IMR-90 (cell line): ENCODE measurements around the gene GPER1. TPM values are rescaled to one million over a fixed set of nuclear protein-coding genes. Genes with fewer than 3 reads are reported as not detected.

Experiments used
- ATAC-seq: fragments of 200-7000 bp; cut with Tn5 transposase; 2 replicates; pipeline ENCODE4 v1.9.1; 2020; ENCODE audit warnings: low read depth, mild to moderate bottlenecking, moderate library complexity
- BruUV-seq: library from RNA; stranded (reverse); fragments of 400-500 nt; replicated peaks from 2 replicates; lab custom pipeline; 2021; lab: Mats Ljungman, UMichigan
- CTCF ChIA-PET: fragments of 300-600 bp; formaldehyde crosslinking; extraction: SDS; loops from one replicate; lab custom pipeline; 2021; ENCODE audit warnings: antibody characterized with exemption; lab: Yijun Ruan, JAX
- POLR2A ChIA-PET: fragments of 300-600 bp; sonication (Branson Sonifier 250); formaldehyde crosslinking; loops from one replicate; lab custom pipeline; 2022; ENCODE audit warnings: antibody characterized with exemption; ENCODE audit not compliant: unreplicated experiment; lab: Charles Lee
- DNase-seq: peaks from one replicate; pipeline ENCODE4 v3.0.0; 2013
- H2AFZ ChIP-seq: replicated peaks from 2 replicates; pipeline ENCODE3; 2013; ENCODE audit warnings: low read length, mild to moderate bottlenecking; ENCODE audit not compliant: poor library complexity
- H2AK5ac ChIP-seq: 2 replicates; pipeline ENCODE4 v1.6.1; 2013; ENCODE audit warnings: low read depth, low read length, inconsistent platforms
- H2AK9ac ChIP-seq: replicated peaks from 2 replicates; pipeline ENCODE3; 2013; ENCODE audit warnings: mild to moderate bottlenecking, low read depth, low read length, moderate library complexity; ENCODE audit not compliant: poor library complexity
- H2BK120ac ChIP-seq: 2 replicates; pipeline ENCODE4 v1.6.1; 2013; ENCODE audit warnings: low read depth, low read length, inconsistent platforms
- H2BK15ac ChIP-seq: 3 replicates; pipeline ENCODE4 v1.6.1; 2013; ENCODE audit warnings: low read depth, low read length, inconsistent platforms
- H2BK20ac ChIP-seq: 2 replicates; pipeline ENCODE4 v1.6.1; 2013; ENCODE audit warnings: low read depth, mild to moderate bottlenecking, inconsistent platforms, low read length, moderate library complexity
- H2BK5ac ChIP-seq: 2 replicates; pipeline ENCODE4 v1.6.1; 2013; ENCODE audit warnings: mild to moderate bottlenecking, low read depth, low read length, inconsistent platforms; ENCODE audit not compliant: poor library complexity, severe bottlenecking
- H3K14ac ChIP-seq: replicated peaks from 2 replicates; pipeline ENCODE4 v1.6.1; 2013; ENCODE audit warnings: low read depth, low read length, inconsistent platforms
- H3K18ac ChIP-seq: 2 replicates; pipeline ENCODE4 v1.6.1; 2013; ENCODE audit warnings: low read depth, low read length, control low read depth
- H3K23ac ChIP-seq: 2 replicates; pipeline ENCODE4 v1.6.1; 2013; ENCODE audit warnings: low read depth, low read length, inconsistent platforms
- H3K27ac ChIP-seq: 2 replicates; pipeline ENCODE4 v1.5.1; 2013; ENCODE audit warnings: mild to moderate bottlenecking, control low read depth, low read length; ENCODE audit not compliant: insufficient read depth
- H3K27me3 ChIP-seq: 2 replicates; pipeline ENCODE4 v1.6.1; 2013; ENCODE audit warnings: low read length; ENCODE audit not compliant: control insufficient read depth, insufficient read depth
- H3K36me3 ChIP-seq: 2 replicates; pipeline ENCODE4 v1.6.1; 2013; ENCODE audit warnings: low read length, mixed read lengths; ENCODE audit not compliant: control insufficient read depth, insufficient read depth
- H3K4ac ChIP-seq: 2 replicates; pipeline ENCODE4 v1.6.1; 2013; ENCODE audit warnings: low read depth, low read length, inconsistent platforms
- H3K4me1 ChIP-seq: 2 replicates; pipeline ENCODE4 v1.6.1; 2013; ENCODE audit warnings: low read length, mixed read lengths; ENCODE audit not compliant: control insufficient read depth, insufficient read depth
- H3K4me2 ChIP-seq: 2 replicates; pipeline ENCODE4 v1.6.1; 2013; ENCODE audit warnings: low read depth, mild to moderate bottlenecking, control low read depth, low read length, moderate library complexity
- H3K4me3 ChIP-seq: 2 replicates; pipeline ENCODE4 v1.5.1; 2013; ENCODE audit warnings: low read depth, mild to moderate bottlenecking, control low read depth, low read length, moderate library complexity; ENCODE audit not compliant: insufficient read depth
- H3K56ac ChIP-seq: 2 replicates; pipeline ENCODE4 v1.6.1; 2013; ENCODE audit warnings: low read length, inconsistent platforms; ENCODE audit not compliant: insufficient read depth; ENCODE audit errors: extremely low read depth
- H3K79me1 ChIP-seq, 2 experiments: 2 replicates each; pipeline ENCODE4 v1.6.1; 2013; ENCODE audit warnings: low read length in 2 of 2, inconsistent platforms in 1 of 2, low read depth in 1 of 2
- H3K9ac ChIP-seq: 2 replicates; pipeline ENCODE4 v1.6.1; 2013; ENCODE audit warnings: low read depth, low read length, control low read depth
- H3K9me1 ChIP-seq: 2 replicates; pipeline ENCODE4 v1.6.1; 2013; ENCODE audit warnings: low read length, inconsistent platforms; ENCODE audit not compliant: insufficient read depth
- H3K9me3 ChIP-seq: 2 replicates; pipeline ENCODE4 v1.6.1; 2013; ENCODE audit warnings: low read length; ENCODE audit not compliant: control insufficient read depth, insufficient read depth
- H4K20me1 ChIP-seq: 2 replicates; pipeline ENCODE4 v1.6.1; 2013; ENCODE audit warnings: low read length, inconsistent platforms; ENCODE audit not compliant: insufficient read depth
- H4K5ac ChIP-seq: 2 replicates; pipeline ENCODE4 v1.6.1; 2013; ENCODE audit warnings: mild to moderate bottlenecking, low read depth, low read length, control low read depth
- H4K8ac ChIP-seq, 2 experiments: 2 replicates each; pipeline ENCODE4 v1.6.1; 2013; ENCODE audit warnings: low read depth in 2 of 2, low read length in 2 of 2, control low read depth in 1 of 2, inconsistent platforms in 1 of 2
- H4K91ac ChIP-seq: 2 replicates; pipeline ENCODE4 v1.6.1; 2013; ENCODE audit warnings: low read depth, low read length, inconsistent platforms; ENCODE audit not compliant: insufficient read depth
- BHLHE40 ChIP-seq: fragments of 150-350 bp; IDR thresholded peaks from 2 replicates; pipeline ENCODE4 v1.6.1; 2016; ENCODE audit warnings: mild to moderate bottlenecking, low read depth, low read length
- CEBPB ChIP-seq: IDR thresholded peaks from 2 replicates; pipeline ENCODE4 v1.6.1; 2012; ENCODE audit warnings: low read depth, low read length, improper control_type of control experiment
- CHD1 ChIP-seq: IDR thresholded peaks from 2 replicates; pipeline ENCODE4 v1.6.1; 2012; ENCODE audit warnings: low read depth, low read length, improper control_type of control experiment
- ELK1 ChIP-seq: fragments of 150-350 bp; IDR thresholded peaks from 2 replicates; pipeline ENCODE4 v1.6.1; 2016; ENCODE audit warnings: low read depth, mild to moderate bottlenecking, low read length, moderate library complexity, borderline replicate concordance
- FOS ChIP-seq: fragments of 150-350 bp; IDR thresholded peaks from 2 replicates; pipeline ENCODE4 v1.6.1; 2016; ENCODE audit warnings: low read depth, low read length
- MAFK ChIP-seq: IDR thresholded peaks from 2 replicates; pipeline ENCODE4 v1.6.1; 2012; ENCODE audit warnings: low read depth, low read length, improper control_type of control experiment
- MAZ ChIP-seq: IDR thresholded peaks from 2 replicates; pipeline ENCODE4 v1.6.1; 2012; ENCODE audit warnings: low read depth, mild to moderate bottlenecking, low read length, improper control_type of control experiment, moderate library complexity, borderline replicate concordance
- MXI1 ChIP-seq: IDR thresholded peaks from 2 replicates; pipeline ENCODE4 v1.6.1; 2012; ENCODE audit warnings: low read depth, mild to moderate bottlenecking, low read length, moderate library complexity, borderline replicate concordance
- NFE2L2 ChIP-seq: fragments of 150-350 bp; IDR thresholded peaks from 2 replicates; pipeline ENCODE4 v1.6.1; 2016; ENCODE audit warnings: low read depth, mild to moderate bottlenecking, low read length
- POLR2A ChIP-seq: IDR thresholded peaks from 2 replicates; pipeline ENCODE4 v1.6.1; 2012; ENCODE audit warnings: mild to moderate bottlenecking, low read depth, low read length
- RAD21 ChIP-seq: IDR thresholded peaks from 2 replicates; pipeline ENCODE4 v1.6.1; 2012; ENCODE audit warnings: low read length, improper control_type of control experiment
- RCOR1 ChIP-seq: IDR thresholded peaks from 2 replicates; pipeline ENCODE4 v1.6.1; 2012; ENCODE audit warnings: mild to moderate bottlenecking, low read length, improper control_type of control experiment; ENCODE audit not compliant: insufficient replicate concordance
- RFX5 ChIP-seq: IDR thresholded peaks from 2 replicates; pipeline ENCODE4 v1.8.0; 2012; ENCODE audit warnings: low read depth, mild to moderate bottlenecking, low read length, moderate library complexity
- SMC3 ChIP-seq: fragments of 150-350 bp; IDR thresholded peaks from 2 replicates; pipeline ENCODE4 v1.6.1; 2016; ENCODE audit warnings: low read depth, mild to moderate bottlenecking, antibody characterized with exemption, low read length, moderate library complexity
- USF2 ChIP-seq: fragments of 150-350 bp; IDR thresholded peaks from 2 replicates; pipeline ENCODE4 v1.6.1; 2017; ENCODE audit warnings: mild to moderate bottlenecking, antibody characterized with exemption, low read length, low read depth
- WGBS, 2 experiments: methylation state at CpG; one replicate each; pipeline versions ENCODE4 v1.1.5 to v1.1.7; 2013; ENCODE audit warnings: missing lambda C conversion rate in 2 of 2; ENCODE audit not compliant: insufficient read length in 1 of 2; ENCODE audit errors: extremely low coverage in 2 of 2; 5-methylcytosine and 5-hydroxymethylcytosine counted together
- dilution Hi-C: fragments of 300-500 bp; cut with HindIII; formaldehyde crosslinking; loops from one replicate; pipeline ENCODE4 v1.14.3; 2018; ENCODE audit warnings: low sequenced_read_pairs; ENCODE audit not compliant: unreplicated experiment
- in situ Hi-C: fragments of 300-500 bp; cut with MboI; formaldehyde crosslinking; loops from 3 replicates; pipeline ENCODE4 v1.14.3; 2019; ENCODE audit warnings: low sequenced_read_pairs, inconsistent platforms, mixed read lengths
- intact Hi-C: fragments of 100-400 bp; cut with micrococcal nuclease; formaldehyde crosslinking; loops from 2 replicates; pipeline ENCODE4 v1.10.0; 2022
- polyA plus RNA-seq, 3 experiments: library from polyadenylated mRNA; depleted of rRNA; stranded (reverse); fragments of >200 nt; gene quantifications; 2 replicates each; pipeline ENCODE4 v1.2.3, GENCODE V29; 2012; ENCODE audit warnings: low replicate concordance in 1 of 3
- total RNA-seq: library from RNA; depleted of rRNA; stranded (reverse); fragments of >200 nt; gene quantifications from 2 replicates; pipeline ENCODE4 v1.2.3, GENCODE V29; 2012
- TF ChIP-seq, protein P1 (sequence below): conservative IDR thresholded peaks from 2 replicates; pipeline ENCODE4 v1.5.1; 2012; ENCODE audit warnings: mild to moderate bottlenecking, low read depth, low read length, improper control_type of control experiment

The GPER1 gene
- total and polyA plus RNA-seq, 2 of the 4 experiments (the other 2 are of a cell fraction): 2.0 to 5.8 TPM

DNA sequence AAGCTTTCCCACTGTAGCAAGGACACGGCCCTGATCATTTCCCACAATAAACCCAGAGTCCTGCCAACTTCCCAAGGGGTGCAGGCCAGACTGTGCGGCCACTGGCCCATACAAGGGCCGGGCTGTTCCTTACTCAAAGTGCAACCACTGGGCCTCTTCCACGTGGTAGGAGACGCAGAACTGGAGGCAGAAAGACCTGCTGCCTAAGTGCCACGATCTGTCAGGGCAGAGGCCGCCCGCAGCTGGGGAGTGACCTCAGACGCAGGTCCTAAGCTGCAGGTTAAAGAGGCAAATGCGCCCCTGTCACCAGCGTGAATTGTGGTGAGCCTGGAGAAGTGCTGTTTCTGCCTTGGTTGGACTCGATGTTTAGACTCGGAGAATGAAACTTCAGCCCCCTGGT, 26.2 kb downstream of the GPER1 start:
- Histone ChIP-seq H3K4me3 (no peak overlapping the region), H2AK9ac (no peak overlapping the region), H3K27ac (no peak overlapping the region), H3K36me3 (no peaks in the 10 kb centered on the region; the same call in 1 of the 2 replicates), H3K56ac (no peak overlapping the region), H2BK5ac (no peak overlapping the region), H3K23ac (no peak overlapping the region), H2AFZ (peak overlapping the region; percentile 14), H3K14ac (no peak overlapping the region), H3K27me3 (no peaks in the 10 kb centered on the region), H3K79me1 (peaks cover 0 to 21% of the 10 kb centered on the region in 2 experiments; a peak in 3 of 4 replicates), H4K20me1 (no peaks in the 10 kb centered on the region), H3K4me2 (no peak overlapping the region), H3K18ac (no peak overlapping the region), H4K8ac (no peak overlapping the region), H3K9me3 (no peaks in the 10 kb centered on the region), H2AK5ac (no peak overlapping the region), H3K9me1 (no peaks in the 10 kb centered on the region), H2BK15ac (no peak overlapping the region), H3K4ac (no peak overlapping the region), H3K4me1 (no peaks in the 10 kb centered on the region), H2BK120ac (no peak overlapping the region), H3K9ac (no peak overlapping the region), H4K91ac (no peak overlapping the region), H2BK20ac (no peak overlapping the region), H4K5ac (no peak overlapping the region)
- dilution Hi-C loops (no loop called here), in situ Hi-C loops (no loop called here), intact Hi-C loops (no loop called here)
- 96% methylated on average over 8 of the region's 13 CpGs; no CpG with 5 or more reads in 1 of the 2 experiments for WGBS, 2 experiments
- CTCF ChIA-PET: no interaction called here
- POLR2A ChIA-PET: no interaction called here
- TF ChIP-seq POLR2A (no peak), ELK1 (no peak), FOS (no peak), MAFK (no peak), RFX5 (no peak), NFE2L2 (no peak), RAD21 (no peak), MXI1 (no peak), BHLHE40 (no peak), MAZ (no peak), RCOR1 (no peak), USF2 (no peak), CHD1 (no peak), CEBPB (no peak), SMC3 (no peak)
- TF ChIP-seq, protein P1, sequence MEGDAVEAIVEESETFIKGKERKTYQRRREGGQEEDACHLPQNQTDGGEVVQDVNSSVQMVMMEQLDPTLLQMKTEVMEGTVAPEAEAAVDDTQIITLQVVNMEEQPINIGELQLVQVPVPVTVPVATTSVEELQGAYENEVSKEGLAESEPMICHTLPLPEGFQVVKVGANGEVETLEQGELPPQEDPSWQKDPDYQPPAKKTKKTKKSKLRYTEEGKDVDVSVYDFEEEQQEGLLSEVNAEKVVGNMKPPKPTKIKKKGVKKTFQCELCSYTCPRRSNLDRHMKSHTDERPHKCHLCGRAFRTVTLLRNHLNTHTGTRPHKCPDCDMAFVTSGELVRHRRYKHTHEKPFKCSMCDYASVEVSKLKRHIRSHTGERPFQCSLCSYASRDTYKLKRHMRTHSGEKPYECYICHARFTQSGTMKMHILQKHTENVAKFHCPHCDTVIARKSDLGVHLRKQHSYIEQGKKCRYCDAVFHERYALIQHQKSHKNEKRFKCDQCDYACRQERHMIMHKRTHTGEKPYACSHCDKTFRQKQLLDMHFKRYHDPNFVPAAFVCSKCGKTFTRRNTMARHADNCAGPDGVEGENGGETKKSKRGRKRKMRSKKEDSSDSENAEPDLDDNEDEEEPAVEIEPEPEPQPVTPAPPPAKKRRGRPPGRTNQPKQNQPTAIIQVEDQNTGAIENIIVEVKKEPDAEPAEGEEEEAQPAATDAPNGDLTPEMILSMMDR: no peak
- no TSS peak for BruUV-seq
- DNase-seq (no peak), ATAC-seq (no peak)
